Caki2 (cell line): ENCODE results near the gene XRN2. TPM values are rescaled to one million over a fixed set of nuclear protein-coding genes. Genes with fewer than 3 reads are reported as not detected.

Experiments used
- DNase-seq: peaks from one replicate; pipeline ENCODE4 v3.0.0-alpha.2; 2015; ENCODE audit warnings: low read depth
- in situ Hi-C: cut with HindIII; loops from 2 replicates; pipeline ENCODE4 v1.10.0; 2016; ENCODE audit warnings: low sequenced_read_pairs, low pct_unique_long_range_greater_than_20kb, mixed read lengths
- total RNA-seq: library from RNA; depleted of rRNA; stranded (reverse); fragments of >200 nt; shearing (Covaris generic); gene quantifications from 2 replicates; pipeline ENCODE4 v1.2.3, GENCODE V29; 2014; ENCODE audit warnings: low replicate concordance; rRNA removed

The XRN2 gene, protein sequence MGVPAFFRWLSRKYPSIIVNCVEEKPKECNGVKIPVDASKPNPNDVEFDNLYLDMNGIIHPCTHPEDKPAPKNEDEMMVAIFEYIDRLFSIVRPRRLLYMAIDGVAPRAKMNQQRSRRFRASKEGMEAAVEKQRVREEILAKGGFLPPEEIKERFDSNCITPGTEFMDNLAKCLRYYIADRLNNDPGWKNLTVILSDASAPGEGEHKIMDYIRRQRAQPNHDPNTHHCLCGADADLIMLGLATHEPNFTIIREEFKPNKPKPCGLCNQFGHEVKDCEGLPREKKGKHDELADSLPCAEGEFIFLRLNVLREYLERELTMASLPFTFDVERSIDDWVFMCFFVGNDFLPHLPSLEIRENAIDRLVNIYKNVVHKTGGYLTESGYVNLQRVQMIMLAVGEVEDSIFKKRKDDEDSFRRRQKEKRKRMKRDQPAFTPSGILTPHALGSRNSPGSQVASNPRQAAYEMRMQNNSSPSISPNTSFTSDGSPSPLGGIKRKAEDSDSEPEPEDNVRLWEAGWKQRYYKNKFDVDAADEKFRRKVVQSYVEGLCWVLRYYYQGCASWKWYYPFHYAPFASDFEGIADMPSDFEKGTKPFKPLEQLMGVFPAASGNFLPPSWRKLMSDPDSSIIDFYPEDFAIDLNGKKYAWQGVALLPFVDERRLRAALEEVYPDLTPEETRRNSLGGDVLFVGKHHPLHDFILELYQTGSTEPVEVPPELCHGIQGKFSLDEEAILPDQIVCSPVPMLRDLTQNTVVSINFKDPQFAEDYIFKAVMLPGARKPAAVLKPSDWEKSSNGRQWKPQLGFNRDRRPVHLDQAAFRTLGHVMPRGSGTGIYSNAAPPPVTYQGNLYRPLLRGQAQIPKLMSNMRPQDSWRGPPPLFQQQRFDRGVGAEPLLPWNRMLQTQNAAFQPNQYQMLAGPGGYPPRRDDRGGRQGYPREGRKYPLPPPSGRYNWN
- total RNA-seq: 116 and 122 TPM in 2 replicates

DNA sequence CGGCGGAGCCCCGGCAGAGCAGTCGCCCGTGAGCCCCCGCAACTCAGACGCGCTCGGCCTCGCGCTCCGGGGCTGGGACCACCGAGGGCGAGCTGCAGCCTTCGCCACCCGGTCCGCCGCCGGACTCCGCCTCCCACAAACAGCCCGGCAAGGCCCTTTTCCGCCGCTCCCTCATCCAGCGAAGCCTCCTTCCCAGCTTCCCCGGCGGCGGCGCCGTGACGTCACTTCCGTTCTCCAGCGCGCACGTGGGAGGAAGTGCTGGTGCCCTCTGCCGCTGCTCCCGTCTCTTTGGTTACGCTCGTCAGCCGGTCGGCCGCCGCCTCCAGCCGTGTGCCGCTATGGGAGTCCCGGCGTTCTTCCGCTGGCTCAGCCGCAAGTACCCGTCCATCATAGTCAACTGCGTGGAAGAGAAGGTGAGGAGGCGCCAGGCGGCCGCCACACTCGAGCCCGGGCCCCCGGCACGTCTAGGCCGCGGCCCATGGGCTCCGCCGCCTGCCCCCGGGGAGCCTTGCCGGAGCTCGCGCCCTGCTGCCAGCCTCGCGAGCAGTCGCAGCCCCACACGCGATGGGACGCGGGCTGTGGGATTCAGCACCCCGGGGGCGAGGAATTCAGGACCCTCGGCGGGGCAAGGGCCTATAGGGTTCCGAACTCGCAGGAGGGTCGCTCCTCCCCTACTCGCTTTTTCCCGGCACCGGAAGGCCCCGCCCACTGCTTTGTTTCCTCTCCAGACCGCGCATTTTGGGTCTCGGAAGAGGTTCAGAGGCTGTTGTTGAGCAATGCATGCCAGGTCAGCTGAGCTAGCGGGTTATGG is at the start of gene XRN2:
XRN2 (plus strand) TSS at position 271 of the 811 bp plus-strand sequence; CDS start at position 339, 68 bp downstream.
- DNase-seq: peak; percentile 93
- in situ Hi-C loops: no loop called here

DNA sequence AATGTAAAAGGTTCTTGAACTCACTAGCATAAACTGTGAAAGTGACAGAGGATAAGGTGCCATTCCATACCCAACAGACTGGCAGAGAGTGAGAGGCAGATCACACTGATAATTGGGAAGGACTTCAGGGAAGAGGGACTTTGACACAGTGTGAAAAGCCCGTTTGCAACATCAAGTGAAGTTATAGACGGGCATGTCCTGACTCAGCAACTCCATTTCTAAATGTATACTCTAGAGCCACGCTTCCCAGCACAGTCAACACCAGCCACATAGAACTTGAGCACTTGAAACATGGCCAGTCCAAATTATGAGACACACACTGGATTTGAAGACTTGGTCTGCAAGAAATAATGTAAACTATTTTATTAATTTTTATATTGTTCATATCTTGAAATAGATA is 45.9 kb upstream of the XRN2 start:
- in situ Hi-C loops: no loop called here
- no peak for DNase-seq

DNA sequence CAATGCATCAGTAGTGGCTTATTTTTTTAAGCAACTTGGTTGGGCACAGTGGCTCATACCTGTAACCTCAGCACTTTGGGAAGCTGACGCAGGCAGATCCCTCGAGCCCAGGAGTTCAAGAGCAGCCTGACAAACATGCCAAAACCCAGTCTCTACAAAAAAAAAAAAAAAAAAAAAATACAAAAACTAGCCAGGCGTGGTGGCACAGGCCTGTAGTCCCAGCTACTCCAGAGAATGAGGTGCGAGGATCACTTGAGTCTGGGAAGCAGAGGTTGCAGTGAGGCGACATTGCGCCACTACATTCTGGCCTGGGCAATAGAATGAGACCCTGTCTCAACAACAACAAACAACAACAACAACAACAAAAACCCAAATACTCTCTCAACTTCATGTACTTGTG is 44.7 kb upstream of the XRN2 start:
- no peak for DNase-seq
- in situ Hi-C loops: no loop called here

DNA sequence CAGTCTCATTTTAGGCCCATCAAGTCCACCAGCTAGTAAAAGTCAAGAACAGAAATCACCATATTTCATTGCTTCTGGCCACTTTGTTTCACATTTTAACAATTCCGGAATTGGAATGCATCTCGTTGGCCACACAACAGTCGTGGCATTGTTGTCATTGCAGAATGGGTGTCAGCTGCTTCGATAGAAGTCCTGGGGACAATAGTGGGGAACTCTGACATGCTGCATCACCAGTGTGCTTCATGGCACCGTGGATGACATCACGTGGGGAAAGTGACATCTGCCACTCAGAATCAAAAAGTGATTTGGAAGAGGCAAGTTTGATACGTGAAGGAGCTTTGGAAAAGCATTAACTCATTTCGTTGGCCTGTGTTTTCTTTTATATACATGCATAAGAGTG is 43.8 kb upstream of the XRN2 start:
- in situ Hi-C loops: no loop called here
- DNase-seq: no peak

DNA sequence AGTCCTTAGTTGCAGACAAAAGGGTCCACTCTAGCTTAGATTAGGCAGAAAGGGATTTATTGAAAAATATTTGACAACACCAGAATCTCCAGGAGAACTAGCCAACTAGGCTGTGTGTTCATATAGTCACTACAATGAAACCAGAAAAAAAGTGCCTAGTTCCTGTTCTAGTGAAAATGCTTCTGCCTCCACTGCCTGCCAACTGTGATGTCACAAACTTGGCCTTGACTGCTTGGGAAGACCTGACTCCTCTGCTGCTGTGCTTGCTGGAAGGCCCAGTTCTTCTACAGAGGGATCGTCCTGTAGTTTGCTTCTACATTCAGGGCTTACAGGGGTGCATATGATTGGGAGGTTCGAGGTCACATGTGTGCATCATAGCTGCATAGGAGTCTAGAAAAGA is 40.3 kb upstream of the XRN2 start:
- DNase-seq: no peak
- in situ Hi-C loops: no loop called here

DNA sequence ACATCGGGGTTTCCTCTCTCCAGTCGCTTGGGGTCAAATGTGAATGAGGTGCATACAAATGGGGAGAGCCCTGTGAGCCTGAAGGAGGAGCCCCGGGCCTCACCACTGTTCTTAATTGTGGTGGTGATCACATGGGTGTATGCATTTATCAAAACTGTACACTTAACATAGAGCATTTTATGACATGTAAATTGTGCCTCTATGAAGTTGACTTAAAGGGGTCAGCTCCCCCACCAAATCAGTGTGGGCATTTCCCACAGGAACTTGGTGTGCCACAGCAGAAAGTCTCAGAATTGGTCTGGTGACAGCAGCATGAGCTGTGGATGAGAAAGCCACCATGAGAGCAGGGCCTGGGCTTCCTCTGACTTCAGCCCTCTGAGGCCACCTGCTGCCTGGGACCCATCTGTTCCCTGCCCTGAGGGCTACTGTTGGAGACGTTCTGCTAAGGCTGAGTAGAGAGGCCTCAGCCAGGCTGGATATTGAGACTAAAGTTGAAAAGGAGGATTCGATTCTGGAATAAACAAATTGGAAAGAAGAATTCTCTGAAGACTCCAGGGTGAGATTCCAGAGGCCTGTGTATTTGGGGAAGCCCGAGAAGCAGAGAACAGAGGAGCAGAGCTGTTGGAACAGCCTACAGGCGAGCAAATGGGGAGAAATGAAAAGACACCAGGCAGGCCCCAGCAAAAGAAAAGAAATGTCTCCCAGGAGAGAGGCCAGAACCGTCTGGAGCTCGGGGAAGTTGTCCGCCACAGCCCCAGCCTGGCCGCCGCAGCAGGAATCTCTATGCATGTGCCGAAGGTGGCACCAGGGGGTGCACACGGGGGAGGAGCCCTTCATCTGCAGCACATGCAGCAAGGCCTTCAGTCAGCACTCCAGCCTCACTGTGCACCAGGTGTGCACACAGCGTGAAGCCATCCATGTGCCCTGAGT is 37.6 kb upstream of the XRN2 start:
- DNase-seq: no peak
- in situ Hi-C loops: no loop called here

DNA sequence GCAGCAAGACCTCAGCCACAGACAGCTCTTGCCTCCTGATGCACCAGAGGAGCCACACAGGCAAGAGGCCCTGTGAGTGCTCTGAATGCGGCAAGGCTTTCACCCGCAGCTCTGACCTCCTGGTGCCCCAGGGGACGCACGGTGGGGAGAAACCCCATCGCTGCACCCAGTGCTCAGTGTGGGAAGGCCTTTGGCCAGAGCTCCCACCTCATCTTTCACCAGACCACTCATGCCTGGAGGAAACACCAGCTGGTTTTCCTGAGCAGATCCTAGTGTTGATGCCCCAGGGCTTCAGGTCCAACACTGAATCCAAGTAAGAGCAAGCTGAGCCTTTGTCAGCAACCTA is 37.0 kb upstream of the XRN2 start:
- no peak for DNase-seq
- in situ Hi-C loops: no loop called here

DNA sequence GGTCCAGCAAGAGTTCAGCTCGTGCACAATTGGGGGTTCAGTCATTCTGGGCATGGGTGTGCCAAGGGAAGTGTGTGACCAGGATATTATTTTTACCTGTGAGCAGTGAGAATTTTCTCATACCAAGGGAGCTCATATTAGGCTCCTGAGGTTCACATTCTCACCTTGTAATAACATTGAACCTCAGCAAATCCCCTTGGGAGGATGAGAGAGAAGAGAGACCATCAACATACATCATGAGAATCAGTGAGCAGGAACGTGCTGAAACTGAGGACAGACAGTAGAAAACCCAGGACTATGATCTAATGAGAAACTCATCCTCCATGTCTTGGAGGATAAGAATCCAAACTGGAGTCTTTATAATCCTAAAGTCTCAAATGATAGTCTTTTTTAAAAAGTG is 33.4 kb upstream of the XRN2 start:
- no peak for DNase-seq
- in situ Hi-C loops: no loop called here

DNA sequence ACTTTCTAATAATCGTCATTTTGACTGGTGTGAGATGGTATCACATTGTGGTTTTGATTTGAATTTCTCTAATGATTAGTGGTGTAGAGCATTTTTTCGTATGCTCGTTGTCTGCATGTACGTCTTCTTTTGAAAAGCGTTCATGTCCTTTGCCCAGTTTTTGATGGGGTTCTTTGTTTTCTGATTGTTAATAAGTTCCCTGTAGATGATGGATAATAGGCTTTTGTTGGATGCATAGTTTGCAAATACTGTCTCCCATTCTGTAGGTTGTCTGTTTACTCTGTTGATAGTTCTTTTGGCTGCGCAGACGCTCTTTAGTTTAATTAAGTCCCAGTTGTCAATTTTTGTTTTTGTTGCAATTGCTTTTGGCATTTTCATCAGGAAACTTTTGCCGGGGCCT is 32.3 kb upstream of the XRN2 start:
- in situ Hi-C loops: no loop called here
- DNase-seq: no peak

DNA sequence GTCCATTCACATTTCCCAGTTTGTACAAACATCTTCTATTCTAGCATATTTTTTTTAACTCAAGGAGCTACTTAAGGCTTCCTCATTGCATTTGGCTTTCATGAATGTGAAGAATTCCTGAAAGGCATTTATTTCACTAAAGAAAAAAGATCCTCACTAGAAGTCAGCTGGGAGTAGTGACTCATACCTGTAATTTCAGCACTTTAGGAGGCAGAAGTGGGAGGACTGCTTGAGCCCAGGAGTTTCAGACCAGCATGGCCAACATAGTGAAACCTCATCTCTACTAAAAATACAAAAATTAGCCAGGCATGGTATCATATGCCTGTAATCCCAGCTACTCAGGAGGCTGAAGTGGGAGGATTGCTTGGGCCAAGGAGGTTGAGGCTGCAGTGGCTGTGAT is 30.9 kb upstream of the XRN2 start:
- DNase-seq: no peak

DNA sequence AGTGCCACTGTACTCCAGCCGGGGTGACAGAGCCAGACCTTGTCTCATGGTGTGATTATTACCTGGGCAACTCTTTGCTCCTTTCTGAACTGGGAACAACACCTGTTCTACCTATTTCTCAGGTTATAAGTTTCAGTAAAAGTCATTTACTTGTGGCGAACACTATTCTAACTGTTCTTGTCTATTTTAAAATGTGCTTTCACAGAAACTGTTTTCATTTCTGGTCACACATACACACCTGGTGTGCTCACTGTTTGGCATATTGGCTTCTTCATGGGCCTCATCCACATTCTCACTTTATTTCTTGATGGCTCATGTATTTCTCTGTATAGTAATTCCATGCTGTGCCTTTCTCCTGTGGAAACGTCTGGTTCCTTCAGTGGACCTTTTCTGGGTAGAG is 30.5 kb upstream of the XRN2 start:
- no peak for DNase-seq
- in situ Hi-C loops: no loop called here

More for the DNA sequence above, 30.9 kb upstream of the XRN2 start:
- in situ Hi-C loops: no loop called here

DNA sequence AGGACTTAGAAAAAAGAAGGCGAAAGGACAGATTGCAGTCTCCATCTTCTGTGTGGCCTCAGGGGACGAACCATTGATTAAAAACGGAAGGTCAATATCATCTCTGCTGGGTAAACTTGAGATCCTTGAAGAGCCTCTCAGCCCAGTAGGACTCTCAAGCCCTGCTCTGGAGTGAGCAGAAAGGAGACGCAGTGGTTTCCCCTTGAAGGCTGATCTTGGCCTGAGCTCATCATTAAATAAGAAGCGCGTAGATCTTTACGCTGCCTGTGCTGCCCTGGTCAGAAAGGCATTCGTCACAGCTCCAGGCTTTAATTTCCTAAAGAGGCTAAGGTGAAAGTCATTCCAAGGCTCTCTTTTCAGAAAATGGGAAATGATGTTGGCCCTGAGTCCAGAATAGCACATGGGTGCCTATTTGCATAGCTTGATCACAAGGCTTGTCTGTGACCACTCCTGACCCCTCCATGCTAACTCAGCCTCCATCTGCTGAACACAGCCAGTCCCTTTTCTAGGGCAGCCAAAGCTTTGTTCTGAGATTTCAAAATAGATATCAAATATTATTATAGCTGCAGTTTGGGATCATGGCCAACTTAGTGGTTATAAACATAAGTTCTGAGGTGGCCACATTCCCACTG is 29.3 kb upstream of the XRN2 start:
- in situ Hi-C loops: no loop called here
- DNase-seq: no peak

DNA sequence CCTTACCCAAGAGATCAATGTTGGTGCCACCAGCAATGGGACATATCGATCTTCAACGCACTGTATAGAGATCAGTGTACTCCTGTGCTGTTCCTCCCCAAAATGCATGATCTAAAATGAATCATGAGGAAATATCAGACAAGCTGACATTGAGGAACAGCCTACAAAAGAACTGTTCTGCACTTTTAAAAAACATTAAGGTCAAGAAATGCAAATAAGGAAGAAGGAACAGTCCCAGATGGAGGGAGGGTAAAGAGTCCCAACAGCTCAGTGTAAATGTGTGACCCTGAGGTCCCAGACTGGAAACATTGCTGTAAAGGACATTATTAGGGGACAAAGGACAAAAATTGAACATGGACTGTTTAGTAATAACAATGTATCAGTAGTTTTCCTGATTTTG is 24.3 kb upstream of the XRN2 start:
- in situ Hi-C loops: no loop called here

DNA sequence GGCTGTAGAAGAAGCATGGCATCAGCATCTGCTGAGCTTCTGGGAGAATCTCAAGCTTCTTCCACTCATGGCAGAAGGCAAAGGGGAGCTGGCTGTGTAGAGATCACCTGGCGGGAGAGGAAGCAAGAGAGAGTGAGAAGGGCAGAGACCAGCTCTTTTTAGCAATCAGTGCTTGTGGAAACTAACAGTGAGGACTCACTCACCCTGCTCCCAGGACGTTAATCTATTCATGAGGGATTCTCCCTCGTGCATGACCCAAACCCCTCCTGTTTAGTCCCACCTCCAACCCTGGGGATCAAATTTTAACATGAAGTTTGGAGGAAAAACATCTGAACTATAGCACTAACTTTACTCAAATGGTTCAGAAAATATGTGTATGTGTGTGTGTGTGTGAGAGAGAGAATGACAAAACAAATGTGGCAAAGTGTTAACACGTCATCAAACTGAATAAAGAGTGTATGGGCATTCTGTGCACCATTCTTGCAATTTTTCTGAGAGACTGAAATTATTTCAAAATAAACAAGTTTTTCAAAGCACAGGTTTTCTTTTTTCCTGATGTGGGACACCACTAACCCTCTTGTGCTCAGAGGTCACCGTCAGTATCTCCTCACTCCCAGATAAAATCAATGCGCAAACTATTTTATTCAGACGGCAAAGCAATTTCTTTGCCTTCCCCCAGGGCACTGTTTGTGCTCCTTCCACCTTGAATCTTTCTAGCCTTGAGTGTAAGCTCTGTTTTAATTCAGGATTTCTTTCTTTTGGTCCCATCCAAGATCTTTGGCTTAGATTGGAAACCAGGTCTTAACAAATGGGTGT is 23.2 kb upstream of the XRN2 start:
- no peak for DNase-seq
- in situ Hi-C loops: no loop called here

More for the DNA sequence above, 24.3 kb upstream of the XRN2 start:
- no peak for DNase-seq

DNA sequence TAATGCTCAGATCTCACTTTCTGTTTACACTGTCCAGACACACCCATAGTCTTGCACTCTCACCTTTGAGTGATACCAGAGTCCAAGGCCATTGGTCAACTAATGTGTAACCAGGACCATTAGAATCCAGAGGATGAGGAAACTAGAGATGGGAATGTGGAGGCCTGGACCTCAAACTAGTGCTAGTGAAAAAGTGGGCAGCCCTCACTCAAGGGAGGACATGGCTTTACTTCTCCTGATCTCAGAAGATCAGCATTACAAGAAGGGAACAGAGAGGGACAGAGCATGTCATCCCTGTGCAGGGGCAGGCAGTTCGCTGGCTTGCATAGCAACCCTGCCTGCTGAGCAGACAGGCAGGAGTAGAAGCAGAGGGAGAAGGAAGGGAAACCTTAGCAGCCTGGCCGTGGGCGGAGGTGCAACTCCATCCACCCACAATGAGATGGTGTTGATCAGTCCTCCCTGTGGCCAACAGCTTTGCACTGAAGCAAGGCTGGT is 22.6 kb upstream of the XRN2 start:
- no peak for DNase-seq
- in situ Hi-C loops: no loop called here

DNA sequence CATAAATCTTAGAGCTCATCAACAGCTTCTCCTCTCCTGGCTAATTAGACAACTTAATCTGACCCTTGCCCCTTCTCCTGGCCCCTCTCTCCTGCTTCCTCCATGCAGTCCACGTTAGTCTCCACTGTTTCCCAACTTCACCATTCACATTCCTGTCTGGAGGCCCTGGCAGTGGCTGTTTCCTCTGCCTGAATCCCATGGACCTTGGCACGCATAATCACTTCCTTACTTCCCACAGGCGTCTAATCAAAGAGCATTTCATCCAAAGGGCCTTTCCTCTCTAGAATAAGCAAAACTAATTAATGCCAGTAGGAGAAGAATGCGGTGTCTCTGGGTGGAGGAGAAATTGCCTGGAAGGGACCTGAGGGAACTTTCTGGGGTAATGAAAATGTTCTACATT is 16.4 kb upstream of the XRN2 start:
- in situ Hi-C loops: no loop called here
- DNase-seq: no peak
